ENCODE data around the gene ABCC12. TPM values are rescaled to one million over a fixed set of nuclear protein-coding genes. Genes with fewer than 3 reads are reported as not detected.

The ABCC12 gene
- total RNA-seq, 4 donors from 2014 or later = not detected

- no peak overlapping the region for H3K27ac ChIP-seq
- no peak for DNase-seq (ENCODE audit: low spot score in 2 of 2)
- H3K27me3 ChIP-seq = no peaks in the 10 kb centered on the region
- H3K9me3 ChIP-seq = no peaks in the 10 kb centered on the region
- no peaks in the 10 kb centered on the region for H3K36me3 ChIP-seq
- no peak overlapping the region for H3K4me3 ChIP-seq
- TF ChIP-seq CTCF (IDR thresholded peaks at IDR 0.05) = no peak
- no peak for TF ChIP-seq EP300 (IDR thresholded peaks at IDR 0.05)
- TF ChIP-seq POLR2AphosphoS5 (IDR thresholded peaks at IDR 0.05) = no peak
- no peak for TF ChIP-seq POLR2A (IDR thresholded peaks at IDR 0.05)
- no peaks in the 10 kb centered on the region for H3K4me1 ChIP-seq
- WGBS = 71% methylated on average over 2 of the region's 2 CpGs
Observed at GRCh38 chr16:48124266-48124665, 31.5 kb downstream of the ABCC12 start.

- H3K9me3 ChIP-seq = no peaks in the 10 kb centered on the region
- no peak for DNase-seq (ENCODE audit: low spot score in 2 of 2)
- no peaks in the 10 kb centered on the region for H3K36me3 ChIP-seq
- TF ChIP-seq EP300 (IDR thresholded peaks at IDR 0.05) = no peak
- TF ChIP-seq POLR2AphosphoS5 (IDR thresholded peaks at IDR 0.05) = no peak
- no peak for TF ChIP-seq POLR2A (IDR thresholded peaks at IDR 0.05)
- no peaks in the 10 kb centered on the region for H3K27me3 ChIP-seq
- no peak overlapping the region for H3K4me3 ChIP-seq
- H3K27ac ChIP-seq = no peak overlapping the region
- 50% methylated on average over 5 of the region's 5 CpGs for WGBS
- H3K4me1 ChIP-seq = no peaks in the 10 kb centered on the region
Observed at GRCh38 chr16:48123104-48123788, 32.5 kb downstream of the ABCC12 start.

GRCh38 chr16:48121276-48121675 is 34.5 kb downstream of the ABCC12 start:
- DNase-seq (ENCODE audit: low spot score in 2 of 2) = no peak
- no peak for TF ChIP-seq POLR2AphosphoS5 (IDR thresholded peaks at IDR 0.05)
- TF ChIP-seq POLR2A (IDR thresholded peaks at IDR 0.05) = no peak
- TF ChIP-seq EP300 (IDR thresholded peaks at IDR 0.05) = no peak
- TF ChIP-seq CTCF (IDR thresholded peaks at IDR 0.05) = no peak
- Histone ChIP-seq H3K36me3 (no peaks in the 10 kb centered on the region), H3K27me3 (no peaks in the 10 kb centered on the region), H3K27ac (no peak overlapping the region), H3K9me3 (no peaks in the 10 kb centered on the region), H3K4me3 (no peak overlapping the region), H3K4me1 (no peaks in the 10 kb centered on the region)
- 70% methylated on average over 5 of the region's 5 CpGs for WGBS

- Histone ChIP-seq H3K4me3 (no peak overlapping the region), H3K9me3 (no peaks in the 10 kb centered on the region), H3K36me3 (no peaks in the 10 kb centered on the region), H3K27me3 (peaks cover 8% of the 10 kb centered on the region), H3K27ac (no peak overlapping the region), H3K4me1 (no peaks in the 10 kb centered on the region)
- WGBS = 76% methylated on average over 2 of the region's 2 CpGs
- TF ChIP-seq EP300 (IDR thresholded peaks at IDR 0.05) (no peak), POLR2AphosphoS5 (IDR thresholded peaks at IDR 0.05) (no peak), POLR2A (IDR thresholded peaks at IDR 0.05) (no peak), CTCF (IDR thresholded peaks at IDR 0.05) (no peak)
- DNase-seq (ENCODE audit: low spot score in 2 of 2) = no peak
Observed at GRCh38 chr16:48118841-48119240, 37.0 kb downstream of the ABCC12 start.

GRCh38 chr16:48117217-48118105 is 38.3 kb downstream of the ABCC12 start:
- DNase-seq (ENCODE audit: low spot score in 2 of 2) = no peak
- TF ChIP-seq CTCF (IDR thresholded peaks at IDR 0.05) (peak in 1 of 2 donors; percentile 40), POLR2A (IDR thresholded peaks at IDR 0.05) (no peak)
- 40% methylated on average over 9 of the region's 22 CpGs for WGBS
- peaks cover 16% of the 10 kb centered on the region for H3K27me3 ChIP-seq
- no peak overlapping the region for H3K4me3 ChIP-seq
- no peaks in the 10 kb centered on the region for H3K4me1 ChIP-seq
- H3K36me3 ChIP-seq = no peaks in the 10 kb centered on the region
- no peaks in the 10 kb centered on the region for H3K9me3 ChIP-seq
- no peak overlapping the region for H3K27ac ChIP-seq
